Naive thymus-derived CD8-positive, alpha-beta T cell (primary cell): ENCODE results near the gene UGT1A5. TPM values are rescaled to one million over a fixed set of nuclear protein-coding genes. Genes with fewer than 3 reads are reported as not detected.

ENCODE experiments used
- ATAC-seq, 2 donors: fragments of 150-1000 bp; cut with Tn5 transposase in 1 of 2; sonication (Bioruptor Pico), chemical (Tn5 transposase) in 1 of 2; 1 replicate in 1 of 2; 2 replicates in 1 of 2; pipeline ENCODE4 v1.10.0; 2021; ENCODE audit warnings: mild to moderate bottlenecking in 2 of 2, moderate library complexity in 2 of 2
- POLR2A ChIA-PET: fragments of 350-600 bp; sonication (Branson Sonifier 250); formaldehyde crosslinking; loops from one replicate; lab custom pipeline; 2021; ENCODE audit warnings: antibody characterized with exemption; lab: Charles Lee
- DNase-seq, 10 donors: peaks; one replicate each; pipeline versions ENCODE4 v3.0.0 to v3.0.0-alpha.2; 2020 to 2022
- H3K27ac Mint-ChIP-seq, 10 donors: one replicate each; pipeline ENCODE4 v1.8.0; 2020 to 2022; ENCODE audit warnings: mild to moderate bottlenecking in 10 of 10, mixed read lengths in 10 of 10, moderate library complexity in 4 of 10, inconsistent platforms in 1 of 10
- H3K27me3 Mint-ChIP-seq, 5 donors: one replicate each; pipeline ENCODE4 v1.8.0; 2021 to 2022; ENCODE audit warnings: mixed read lengths in 5 of 5
- H3K36me3 Mint-ChIP-seq, 3 donors: one replicate each; pipeline ENCODE4 v1.8.0; 2020 to 2022; ENCODE audit warnings: mixed read lengths in 3 of 3, mild to moderate bottlenecking in 2 of 3, inconsistent platforms in 1 of 3
- H3K4me1 Mint-ChIP-seq, 4 donors: one replicate each; pipeline ENCODE4 v1.8.0; 2021 to 2022; ENCODE audit warnings: mixed read lengths in 4 of 4
- H3K4me3 Mint-ChIP-seq, 10 donors: one replicate each; pipeline ENCODE4 v1.8.0; 2020 to 2022; ENCODE audit warnings: mild to moderate bottlenecking in 10 of 10, mixed read lengths in 10 of 10, moderate library complexity in 6 of 10, inconsistent platforms in 1 of 10
- H3K9me3 Mint-ChIP-seq, 9 donors: one replicate each; pipeline ENCODE4 v1.8.0; 2020 to 2022; ENCODE audit warnings: mixed read lengths in 9 of 9, mild to moderate bottlenecking in 3 of 9, inconsistent platforms in 1 of 9, moderate library complexity in 1 of 9
- polyA plus RNA-seq, 3 donors: library from polyadenylated mRNA; unstranded; fragments of 300-500 nt; fragmentation: Illumina TruSeq; gene quantifications; one replicate each; pipeline ENCODE4 v1.2.3, GENCODE V29; 2021
- total RNA-seq, 8 experiments: library from RNA in 2 of 8; stranded (reverse) in 2 of 8; gene quantifications; one replicate each; pipeline ENCODE4 v1.2.3 and lab custom pipeline; 2021 to 2026

Gene UGT1A5
- total and polyA plus RNA-seq, 5 experiments from 2014 or later = not detected

- Mint-ChIP-seq H3K4me1 (peaks cover 0 to 5% (median 0%) of the 10 kb centered on the region in 4 donors), H3K9me3 (peaks cover 0 to 3% (median 0%) of the 10 kb centered on the region in 9 donors), H3K36me3 (no peaks in the 10 kb centered on the region), H3K4me3 (no peak overlapping the region), H3K27ac (no peak overlapping the region), H3K27me3 (peaks cover 6 to 12% (median 8%) of the 10 kb centered on the region in 5 donors)
- POLR2A ChIA-PET = no interaction called here
- no peak for DNase-seq
- ATAC-seq = no peak
These were observed 28.1 kb upstream of the UGT1A5 start for GRCh38 chr2:233684640-233685039.

- POLR2A ChIA-PET = no interaction called here
- no peaks in the 10 kb centered on the region for H3K36me3 Mint-ChIP-seq
- H3K27ac Mint-ChIP-seq = no peak overlapping the region
- H3K9me3 Mint-ChIP-seq = peaks cover 0 to 3% (median 0%) of the 10 kb centered on the region in 9 donors
- no peak for ATAC-seq
- peaks cover 5 to 12% (median 6%) of the 10 kb centered on the region in 5 donors for H3K27me3 Mint-ChIP-seq
- H3K4me3 Mint-ChIP-seq = no peak overlapping the region
- no peak for DNase-seq
- peaks cover 0 to 5% (median 0%) of the 10 kb centered on the region in 4 donors for H3K4me1 Mint-ChIP-seq
These were observed 25.8 kb upstream of the UGT1A5 start for GRCh38 chr2:233686928-233687327.

- no peak for ATAC-seq
- Mint-ChIP-seq H3K27me3 (peaks cover 5 to 12% (median 6%) of the 10 kb centered on the region in 5 donors), H3K27ac (no peak overlapping the region), H3K9me3 (peaks cover 0 to 3% (median 0%) of the 10 kb centered on the region in 9 donors), H3K36me3 (no peaks in the 10 kb centered on the region), H3K4me1 (no peaks in the 10 kb centered on the region), H3K4me3 (no peak overlapping the region)
- POLR2A ChIA-PET = no interaction called here
- no peak for DNase-seq
These were observed 24.4 kb upstream of the UGT1A5 start for GRCh38 chr2:233688341-233688740.

GRCh38 chr2:233689031-233689430 lies 23.7 kb upstream of the UGT1A5 start:
- H3K36me3 Mint-ChIP-seq = no peaks in the 10 kb centered on the region
- ATAC-seq = no peak
- no peaks in the 10 kb centered on the region for H3K4me1 Mint-ChIP-seq
- POLR2A ChIA-PET = no interaction called here
- H3K9me3 Mint-ChIP-seq = peaks cover 0 to 3% (median 0%) of the 10 kb centered on the region in 9 donors
- peaks cover 5 to 12% (median 6%) of the 10 kb centered on the region in 5 donors for H3K27me3 Mint-ChIP-seq
- no peak overlapping the region for H3K27ac Mint-ChIP-seq
- no peak for DNase-seq
- no peak overlapping the region for H3K4me3 Mint-ChIP-seq

DNA sequence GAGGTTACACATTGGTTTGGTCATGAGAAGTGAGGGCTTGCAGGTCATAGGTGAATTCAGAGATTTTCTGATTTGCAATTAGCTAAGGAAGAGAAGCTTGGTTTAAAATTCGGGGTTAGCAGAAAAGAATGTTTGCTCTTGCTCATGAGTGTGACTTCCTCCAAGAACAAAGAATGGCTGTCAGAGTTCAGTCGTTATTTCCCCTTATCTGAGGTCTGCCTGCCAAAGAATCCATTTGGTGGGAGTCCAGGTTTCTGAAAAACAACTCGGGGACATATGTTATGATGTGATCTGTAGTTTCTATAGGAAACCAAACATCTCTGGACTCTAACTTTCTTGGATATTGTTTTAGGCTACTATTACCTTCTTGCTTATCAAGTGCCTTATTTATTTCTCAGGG lies 23.2 kb upstream of the UGT1A5 start:
- H3K27me3 Mint-ChIP-seq = peaks cover 5 to 12% (median 6%) of the 10 kb centered on the region in 5 donors
- no peaks in the 10 kb centered on the region for H3K4me1 Mint-ChIP-seq
- no peaks in the 10 kb centered on the region for H3K36me3 Mint-ChIP-seq
- DNase-seq (no peak), ATAC-seq (no peak)
- H3K4me3 Mint-ChIP-seq = no peak overlapping the region
- peaks cover 0 to 3% (median 0%) of the 10 kb centered on the region in 9 donors for H3K9me3 Mint-ChIP-seq
- POLR2A ChIA-PET = no interaction called here
- no peak overlapping the region for H3K27ac Mint-ChIP-seq

DNA sequence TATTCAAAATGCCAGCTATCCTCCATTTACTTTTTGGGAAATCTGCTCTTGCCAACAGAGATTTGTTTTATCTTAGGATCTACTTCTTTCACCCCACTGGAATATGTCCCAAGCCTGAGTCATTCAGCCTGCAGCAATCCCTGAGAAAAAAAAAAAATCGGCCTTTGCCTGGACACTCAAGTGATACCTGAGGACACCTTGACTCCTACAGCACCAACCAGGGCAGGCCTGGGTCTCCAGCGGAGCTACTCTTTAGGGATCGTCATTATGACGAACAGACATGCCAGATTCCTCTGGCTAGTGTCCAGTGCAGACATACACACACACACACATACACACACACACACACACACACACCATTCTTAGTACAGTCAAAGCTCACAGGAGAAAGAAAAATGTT lies 22.3 kb upstream of the UGT1A5 start:
- peaks cover 0 to 3% (median 0%) of the 10 kb centered on the region in 9 donors for H3K9me3 Mint-ChIP-seq
- POLR2A ChIA-PET = no interaction called here
- H3K4me1 Mint-ChIP-seq = no peaks in the 10 kb centered on the region
- no peak for DNase-seq
- H3K27me3 Mint-ChIP-seq = peaks cover 2 to 12% (median 6%) of the 10 kb centered on the region in 5 donors
- H3K4me3 Mint-ChIP-seq = no peak overlapping the region
- no peaks in the 10 kb centered on the region for H3K36me3 Mint-ChIP-seq
- no peak overlapping the region for H3K27ac Mint-ChIP-seq
- ATAC-seq = no peak

GRCh38 chr2:233691443-233692433 lies 21.0 kb upstream of the UGT1A5 start:
- no peak overlapping the region for H3K4me3 Mint-ChIP-seq
- H3K27me3 Mint-ChIP-seq = peaks cover 1 to 12% (median 3%) of the 10 kb centered on the region in 5 donors
- peaks cover 0 to under 1% (median 0%) of the 10 kb centered on the region in 9 donors for H3K9me3 Mint-ChIP-seq
- ATAC-seq = no peak
- POLR2A ChIA-PET = no interaction called here
- no peaks in the 10 kb centered on the region for H3K36me3 Mint-ChIP-seq
- DNase-seq = no peak
- no peaks in the 10 kb centered on the region for H3K4me1 Mint-ChIP-seq
- H3K27ac Mint-ChIP-seq = no peak overlapping the region

DNA sequence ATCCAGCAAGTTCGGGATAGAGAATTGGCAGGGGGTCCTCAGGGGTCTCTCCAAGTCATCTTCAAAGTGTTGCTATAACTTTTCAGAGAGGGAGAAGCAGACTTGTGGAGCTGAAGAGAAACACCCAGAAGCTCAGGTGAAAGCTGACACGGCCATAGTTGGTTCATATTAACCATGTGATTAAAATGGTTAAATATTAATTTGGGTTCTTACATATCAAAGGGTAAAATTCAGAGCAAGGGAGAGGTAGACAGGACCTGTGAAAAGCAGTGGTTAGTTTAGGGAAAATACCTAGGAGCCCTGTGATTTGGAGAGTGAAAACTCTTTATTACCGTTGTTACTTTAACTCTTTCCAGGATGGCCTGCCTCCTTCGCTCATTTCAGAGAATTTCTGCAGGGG lies 20.1 kb upstream of the UGT1A5 start, which contains the start of gene UGT1A6:
Gene UGT1A6, plus strand, starts transcription at position 243 of the 400 bp plus-strand sequence. Its CDS starts 115 bp downstream, at position 358.
- Mint-ChIP-seq H3K27ac (no peak within 1 kb of the TSS), H3K36me3 (no peaks in the 10 kb centered on the region), H3K9me3 (no peaks in the 10 kb centered on the region), H3K27me3 (peaks cover 0 to 11% (median 3%) of the 10 kb centered on the region in 5 donors), H3K4me1 (no peaks in the 10 kb centered on the region), H3K4me3 (no peak within 1 kb of the TSS)
- POLR2A ChIA-PET = no interaction called here
- DNase-seq (no peak), ATAC-seq (no peak)

GRCh38 chr2:233693963-233694362 lies 18.7 kb upstream of the UGT1A5 start:
- no peaks in the 10 kb centered on the region for H3K36me3 Mint-ChIP-seq
- peak overlapping the region in 1 of 10 donors; percentile 21 for H3K27ac Mint-ChIP-seq
- peaks cover 0 to 2% (median 2%) of the 10 kb centered on the region in 5 donors for H3K27me3 Mint-ChIP-seq
- POLR2A ChIA-PET = no interaction called here
- H3K9me3 Mint-ChIP-seq = no peaks in the 10 kb centered on the region
- no peak for ATAC-seq
- no peak overlapping the region for H3K4me3 Mint-ChIP-seq
- no peak for DNase-seq
- H3K4me1 Mint-ChIP-seq = no peaks in the 10 kb centered on the region

- Mint-ChIP-seq H3K27ac (no peak overlapping the region), H3K4me3 (no peak overlapping the region), H3K9me3 (peaks cover 0 to 9% (median 0%) of the 10 kb centered on the region in 9 donors), H3K4me1 (no peaks in the 10 kb centered on the region), H3K36me3 (no peaks in the 10 kb centered on the region), H3K27me3 (peaks cover 0 to 3% (median 2%) of the 10 kb centered on the region in 5 donors)
- ATAC-seq = no peak
- POLR2A ChIA-PET = no interaction called here
- no peak for DNase-seq
These were observed 14.0 kb upstream of the UGT1A5 start for GRCh38 chr2:233698740-233699139.

DNA sequence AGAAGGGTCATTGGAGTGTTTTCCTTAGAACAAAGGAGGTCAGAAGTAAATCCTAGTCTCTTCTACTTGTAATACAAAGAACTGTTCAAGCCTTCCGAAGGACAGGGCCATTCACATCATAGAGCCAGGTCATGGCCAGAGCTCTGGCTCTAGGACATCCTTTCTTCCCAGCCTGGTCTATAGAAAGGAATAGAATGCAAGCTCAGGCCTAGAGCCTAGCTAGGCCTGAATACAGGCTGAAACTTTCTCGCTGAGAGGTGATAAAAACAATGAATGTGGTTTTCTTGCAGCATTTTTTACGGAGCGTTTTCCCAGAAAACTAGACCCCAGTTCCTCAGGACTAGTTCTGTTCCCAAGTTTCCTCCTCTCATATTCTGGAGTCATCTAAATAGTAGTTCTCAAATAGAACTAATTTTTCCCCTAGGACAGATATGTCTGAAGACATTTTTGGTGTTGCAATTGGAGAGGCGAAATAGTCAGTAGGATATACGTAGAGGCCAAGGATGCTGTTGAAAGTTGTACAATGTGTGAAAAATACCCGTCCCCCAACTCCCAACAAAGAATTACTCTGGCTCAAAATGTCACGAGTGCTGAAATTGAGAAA lies 13.2 kb upstream of the UGT1A5 start:
- no peaks in the 10 kb centered on the region for H3K36me3 Mint-ChIP-seq
- H3K27ac Mint-ChIP-seq = no peak overlapping the region
- POLR2A ChIA-PET = no interaction called here
- ATAC-seq (no peak), DNase-seq (no peak)
- H3K4me1 Mint-ChIP-seq = no peaks in the 10 kb centered on the region
- peaks cover 0 to 3% (median 2%) of the 10 kb centered on the region in 5 donors for H3K27me3 Mint-ChIP-seq
- H3K9me3 Mint-ChIP-seq = peaks cover 0 to 16% (median 3%) of the 10 kb centered on the region in 9 donors
- no peak overlapping the region for H3K4me3 Mint-ChIP-seq

DNA sequence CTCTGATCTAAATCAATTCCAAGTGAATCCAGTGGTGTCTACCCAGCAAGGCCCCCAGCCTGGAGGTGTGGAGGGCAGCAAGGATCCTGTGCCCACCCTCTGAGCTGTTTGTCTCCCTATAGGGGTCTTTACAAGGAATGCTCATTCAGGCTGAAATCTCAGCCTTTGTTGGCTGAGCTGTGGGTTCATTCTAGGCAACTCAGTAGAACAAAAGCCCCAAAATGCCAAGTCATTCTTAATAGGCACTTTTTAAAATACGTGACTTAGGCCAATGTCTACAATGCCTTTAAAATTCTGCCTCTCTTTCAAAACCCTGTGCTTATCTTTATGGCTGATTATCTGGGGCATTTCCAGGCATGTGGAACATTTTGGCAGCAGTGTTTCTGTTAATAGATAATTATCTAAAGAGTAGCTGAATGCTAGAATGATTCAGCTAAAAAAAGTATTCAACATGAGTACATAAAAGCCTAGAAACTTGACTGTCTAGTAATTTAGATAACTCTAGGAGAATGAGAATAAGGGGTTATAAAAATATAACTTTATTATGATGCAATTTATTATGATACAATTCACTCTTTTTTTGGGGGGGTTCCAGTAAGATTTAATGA lies 12.6 kb upstream of the UGT1A5 start:
- Mint-ChIP-seq H3K4me1 (no peaks in the 10 kb centered on the region), H3K9me3 (peaks cover 0 to 19% (median 3%) of the 10 kb centered on the region in 9 donors), H3K27ac (no peak overlapping the region), H3K27me3 (peaks cover 0 to 4% (median 2%) of the 10 kb centered on the region in 5 donors), H3K4me3 (no peak overlapping the region), H3K36me3 (no peaks in the 10 kb centered on the region)
- ATAC-seq (no peak), DNase-seq (no peak)
- POLR2A ChIA-PET = no interaction called here
